ENCODE data around the gene MTG2. TPM values are rescaled to one million over a fixed set of nuclear protein-coding genes. Genes with fewer than 3 reads are reported as not detected.

Gene MTG2
- polyA plus RNA-seq, 1 donor (not counting 4 experiments of a cell fraction or from before 2014, with no cell fraction given) = 24.7 TPM

DNA sequence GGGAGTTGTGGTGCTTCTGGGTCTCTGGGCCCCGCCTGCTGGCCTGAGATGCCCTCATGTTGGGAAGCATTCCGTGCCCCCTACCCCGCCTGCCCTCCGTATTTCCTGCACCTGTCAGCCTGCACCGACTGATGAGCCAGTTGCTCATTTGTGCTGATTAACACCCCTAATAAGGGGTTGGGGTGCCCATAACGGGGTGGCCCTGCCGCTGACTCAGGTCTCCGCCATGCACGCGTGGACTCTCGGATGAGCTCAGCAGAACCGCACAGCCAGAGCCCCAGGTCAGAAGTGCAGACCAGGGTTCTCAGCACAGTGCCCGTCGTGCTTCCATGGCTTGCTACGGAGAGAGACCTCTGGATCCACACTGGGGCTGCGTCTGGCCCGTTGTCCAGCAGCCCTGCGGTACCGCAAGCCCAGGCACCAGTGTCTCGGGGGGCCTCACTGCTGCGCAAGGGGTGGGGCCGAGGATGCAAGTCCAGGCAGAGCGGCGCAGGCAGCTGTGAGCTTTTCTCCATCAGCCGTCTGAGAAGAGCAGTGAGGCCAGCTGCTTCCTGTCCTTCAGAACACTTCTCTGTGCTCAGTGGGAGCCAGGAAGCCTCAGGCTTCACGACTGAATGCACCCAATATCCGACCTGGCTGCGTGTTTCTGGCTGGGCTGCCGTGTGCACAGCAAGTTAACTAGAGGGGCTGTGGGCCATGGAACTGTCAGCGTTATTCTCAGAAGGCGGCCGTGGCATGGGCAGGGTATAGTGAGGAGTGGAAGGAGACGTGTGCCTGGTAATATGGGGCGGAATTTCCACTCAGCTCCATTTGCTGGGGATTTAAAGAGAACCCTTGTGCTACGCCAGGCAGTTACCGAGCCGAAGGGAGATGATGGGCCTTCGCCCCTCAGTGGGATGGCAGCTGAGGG, 18.6 kb downstream of the MTG2 start:
- H3K9me3 ChIP-seq (ENCODE audit: control insufficient read depth, low read depth, low read length) = no peaks in the 10 kb centered on the region
- dilution Hi-C loops (cut with MboI; ENCODE audit: extremely low pct_ligation_motif_present, low sequenced_read_pairs) = no loop called here

DNA sequence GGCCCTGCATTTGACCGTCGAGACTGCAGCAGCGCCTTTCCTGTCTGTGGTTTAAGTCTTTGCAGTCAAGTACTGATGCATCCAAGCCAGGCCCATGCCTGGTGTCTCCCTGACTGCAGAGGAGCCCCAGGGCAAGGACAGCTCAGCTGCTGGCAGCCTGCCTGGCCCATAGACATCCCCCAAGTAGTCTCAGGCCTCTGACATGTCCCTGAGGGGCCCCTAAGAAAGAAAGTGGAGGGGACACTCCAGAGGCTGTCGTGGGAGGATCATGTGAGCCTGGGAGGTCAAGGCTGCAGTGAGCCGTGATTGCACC, 19.2 kb downstream of the MTG2 start:
- H2AFZ ChIP-seq (ENCODE audit: control insufficient read depth, low read length) = no peak overlapping the region
- dilution Hi-C loops (cut with MboI; ENCODE audit: extremely low pct_ligation_motif_present, low sequenced_read_pairs) = no loop called here
- H3K4me1 ChIP-seq (ENCODE audit: control insufficient read depth, extremely low read depth, insufficient read depth, low read length) = no peaks in the 10 kb centered on the region
- no peak for TF ChIP-seq EZH2 (IDR thresholded peaks at IDR 0.05; ENCODE audit: low read length)
- TF ChIP-seq, protein P1, sequence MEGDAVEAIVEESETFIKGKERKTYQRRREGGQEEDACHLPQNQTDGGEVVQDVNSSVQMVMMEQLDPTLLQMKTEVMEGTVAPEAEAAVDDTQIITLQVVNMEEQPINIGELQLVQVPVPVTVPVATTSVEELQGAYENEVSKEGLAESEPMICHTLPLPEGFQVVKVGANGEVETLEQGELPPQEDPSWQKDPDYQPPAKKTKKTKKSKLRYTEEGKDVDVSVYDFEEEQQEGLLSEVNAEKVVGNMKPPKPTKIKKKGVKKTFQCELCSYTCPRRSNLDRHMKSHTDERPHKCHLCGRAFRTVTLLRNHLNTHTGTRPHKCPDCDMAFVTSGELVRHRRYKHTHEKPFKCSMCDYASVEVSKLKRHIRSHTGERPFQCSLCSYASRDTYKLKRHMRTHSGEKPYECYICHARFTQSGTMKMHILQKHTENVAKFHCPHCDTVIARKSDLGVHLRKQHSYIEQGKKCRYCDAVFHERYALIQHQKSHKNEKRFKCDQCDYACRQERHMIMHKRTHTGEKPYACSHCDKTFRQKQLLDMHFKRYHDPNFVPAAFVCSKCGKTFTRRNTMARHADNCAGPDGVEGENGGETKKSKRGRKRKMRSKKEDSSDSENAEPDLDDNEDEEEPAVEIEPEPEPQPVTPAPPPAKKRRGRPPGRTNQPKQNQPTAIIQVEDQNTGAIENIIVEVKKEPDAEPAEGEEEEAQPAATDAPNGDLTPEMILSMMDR (optimal IDR thresholded peaks at IDR 0.05 in 1 of 3, IDR thresholded peaks at IDR 0.05 in 1 of 3, conservative IDR thresholded peaks at IDR 0.05 in 1 of 3; ENCODE audit: extremely low read depth in 1 of 3, insufficient read depth in 2 of 3, low read length in 3 of 3) = no peak
- H3K27ac ChIP-seq (ENCODE audit: control insufficient read depth, insufficient read depth, low read length) = no peak overlapping the region
- H3K4me2 ChIP-seq (ENCODE audit: control insufficient read depth, extremely low read depth, insufficient read depth, low read depth, low read length) = no peak overlapping the region
- H3K9me3 ChIP-seq (ENCODE audit: control insufficient read depth, low read depth, low read length) = no peaks in the 10 kb centered on the region
- peaks cover 29 to 33% of the 10 kb centered on the region in 2 experiments for H3K36me3 ChIP-seq (ENCODE audit: control insufficient read depth in 2 of 2, extremely low read depth in 1 of 2, insufficient read depth in 2 of 2, low read length in 2 of 2)
- no peak for FAIRE-seq
- no peaks in the 10 kb centered on the region for H3K27me3 ChIP-seq (ENCODE audit: control insufficient read depth, extremely low read depth, insufficient read depth, low read length)
- no peaks in the 10 kb centered on the region for H3K9me1 ChIP-seq (ENCODE audit: control insufficient read depth, extremely low read depth, insufficient read depth, low read length)
- no peak overlapping the region for H3K9ac ChIP-seq (ENCODE audit: control insufficient read depth, extremely low read depth, insufficient read depth, low read length)
- H3K4me3 ChIP-seq (ENCODE audit: control insufficient read depth in 2 of 3, extremely low read depth in 1 of 3, insufficient read depth in 2 of 3, low read depth in 1 of 3, low read length in 3 of 3) = no peak overlapping the region
- H3K79me2 ChIP-seq (ENCODE audit: control insufficient read depth, insufficient read depth, low read length) = no peaks in the 10 kb centered on the region
- DNase-seq (ENCODE audit: low read depth, low spot score) = no peak
- no peaks in the 10 kb centered on the region for H4K20me1 ChIP-seq (ENCODE audit: control insufficient read depth, extremely low read depth, insufficient read depth, low read length)

More for the DNA sequence above, 18.6 kb downstream of the MTG2 start:
- Histone ChIP-seq H2AFZ (ENCODE audit: control insufficient read depth, low read length) (no peak overlapping the region), H3K4me3 (ENCODE audit: control insufficient read depth in 2 of 3, extremely low read depth in 1 of 3, insufficient read depth in 2 of 3, low read depth in 1 of 3, low read length in 3 of 3) (no peak overlapping the region), H3K27me3 (ENCODE audit: control insufficient read depth, extremely low read depth, insufficient read depth, low read length) (no peaks in the 10 kb centered on the region), H3K4me1 (ENCODE audit: control insufficient read depth, extremely low read depth, insufficient read depth, low read length) (no peaks in the 10 kb centered on the region), H3K36me3 (ENCODE audit: control insufficient read depth in 2 of 2, extremely low read depth in 1 of 2, insufficient read depth in 2 of 2, low read length in 2 of 2) (peaks cover 29 to 33% of the 10 kb centered on the region in 2 experiments), H4K20me1 (ENCODE audit: control insufficient read depth, extremely low read depth, insufficient read depth, low read length) (no peaks in the 10 kb centered on the region), H3K4me2 (ENCODE audit: control insufficient read depth, extremely low read depth, insufficient read depth, low read depth, low read length) (no peak overlapping the region), H3K79me2 (ENCODE audit: control insufficient read depth, insufficient read depth, low read length) (no peaks in the 10 kb centered on the region), H3K9ac (ENCODE audit: control insufficient read depth, extremely low read depth, insufficient read depth, low read length) (no peak overlapping the region), H3K27ac (ENCODE audit: control insufficient read depth, insufficient read depth, low read length) (no peak overlapping the region), H3K9me1 (ENCODE audit: control insufficient read depth, extremely low read depth, insufficient read depth, low read length) (no peaks in the 10 kb centered on the region)
- TF ChIP-seq, protein P1 (optimal IDR thresholded peaks at IDR 0.05 in 1 of 3, IDR thresholded peaks at IDR 0.05 in 1 of 3, conservative IDR thresholded peaks at IDR 0.05 in 1 of 3; ENCODE audit: extremely low read depth in 1 of 3, insufficient read depth in 2 of 3, low read length in 3 of 3) = no peak
- TF ChIP-seq EZH2 (IDR thresholded peaks at IDR 0.05; ENCODE audit: low read length) = no peak
- DNase-seq (ENCODE audit: low read depth, low spot score) (no peak), FAIRE-seq (no peak)

All from keratinocyte (primary cell).